ENCODE results near the gene GYPC. TPM values are rescaled to one million over a fixed set of nuclear protein-coding genes. Genes with fewer than 3 reads are reported as not detected.

Gene GYPC
- total RNA-seq, 1 experiment from 2014 or later, result 13.6 TPM

DNA sequence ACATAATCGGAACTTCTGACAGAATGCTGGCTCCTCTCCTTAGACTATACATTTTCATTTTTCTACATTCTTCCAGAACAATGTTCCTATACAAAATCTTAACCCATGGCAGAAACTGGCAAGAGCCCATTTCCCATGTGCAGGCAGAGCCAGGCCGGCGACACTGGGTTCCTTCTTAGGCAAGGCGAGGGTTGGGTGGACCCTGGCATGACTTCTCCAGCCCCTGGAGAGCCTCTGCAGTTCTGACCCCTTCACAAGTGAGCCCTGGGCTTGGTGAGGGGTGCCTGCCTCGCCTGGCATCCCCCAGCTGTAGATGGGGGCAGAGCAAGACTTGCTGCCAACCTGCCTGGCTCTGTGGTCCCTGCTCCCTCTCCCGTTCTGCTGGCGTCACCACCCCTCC lies 5.0 kb downstream of the GYPC start:
- no CpG with 5 or more reads among the region's 7 CpGs for WGBS (ENCODE audit: extremely low coverage, insufficient read length, low lambda C conversion rate)
- Histone ChIP-seq H2BK5ac (ENCODE audit: insufficient read length, low read length) (no peak overlapping the region), H3K4me2 (ENCODE audit: insufficient read depth, insufficient read length, low read length) (no peak overlapping the region), H3K9ac (ENCODE audit: extremely low read depth, insufficient read length, low read length) (no peak overlapping the region), H2BK12ac (ENCODE audit: insufficient read length, low read depth, low read length) (no peak overlapping the region), H3K23ac (ENCODE audit: insufficient read length, low read depth, low read length) (no peak overlapping the region), H3K14ac (ENCODE audit: insufficient read depth, low read length) (no peak overlapping the region; the same call in 1 of the 2 replicates), H3K9me3 (ENCODE audit: control insufficient read depth, low read depth, low read length) (no peaks in the 10 kb centered on the region), H2AK5ac (ENCODE audit: insufficient read length, low read length) (no peak overlapping the region), H3K23me2 (ENCODE audit: insufficient read length, low read depth, low read length, poor library complexity, severe bottlenecking) (peaks cover 14% of the 10 kb centered on the region), H3K18ac (ENCODE audit: insufficient read length, low read depth, low read length) (no peak overlapping the region), H2BK120ac (ENCODE audit: low read depth, low read length, poor library complexity, severe bottlenecking) (no peak overlapping the region), H2AFZ (ENCODE audit: low read length) (no peak overlapping the region), H2BK15ac (ENCODE audit: low read depth, low read length) (no peak overlapping the region), H3K56ac (ENCODE audit: insufficient read length, low read depth, low read length) (no peak overlapping the region), H4K20me1 (ENCODE audit: control insufficient read depth, insufficient read depth, insufficient read length) (no peaks in the 10 kb centered on the region), H2BK20ac (ENCODE audit: low read depth, low read length, poor library complexity, severe bottlenecking) (no peak overlapping the region), H4K8ac (replicated peaks; ENCODE audit: insufficient read length, low read depth, low read length) (no peak overlapping the region), H3K4me1 (ENCODE audit: insufficient read depth, low read length) (peaks cover 5% of the 10 kb centered on the region), H3K4ac (ENCODE audit: low read depth, low read length) (no peak overlapping the region), H4K5ac (ENCODE audit: insufficient read length, low read depth, low read length) (no peak overlapping the region), H3K27me3 (ENCODE audit: insufficient read depth, low read length) (no peaks in the 10 kb centered on the region), H3K79me1 (ENCODE audit: insufficient read depth, low read depth, low read length, poor library complexity, severe bottlenecking) (no peaks in the 10 kb centered on the region), H3T11ph (ENCODE audit: low read length) (no peak overlapping the region), H4K91ac (ENCODE audit: insufficient read length, low read depth, low read length) (no peak overlapping the region), H3K27ac (ENCODE audit: insufficient read length, low read depth, low read length) (no peak overlapping the region), H3K79me2 (ENCODE audit: insufficient read depth, low read length) (0 out of 2 replicates have a peak, but pooled peaks cover 2% of the 10 kb centered on the region)
- DNase-seq, result no peak
- Mint-ChIP-seq H3K4me3 (no peak overlapping the region), H3K36me3 (ENCODE audit: insufficient read depth in 1 of 3, low read depth in 3 of 3) (no peaks in the 10 kb centered on the region; a peak in 1 of 7 replicates), H3K9me3 (no peaks in the 10 kb centered on the region), H3K4me1 (peaks cover 36 to 37% of the 10 kb centered on the region in 2 experiments), H3K27me3 (ENCODE audit: low read depth) (peaks cover 8% of the 10 kb centered on the region; the same call in 1 of the 2 replicates), H3K27ac (no peak overlapping the region; a peak in 2 of 7 replicates)
- TF ChIP-seq, protein P1, sequence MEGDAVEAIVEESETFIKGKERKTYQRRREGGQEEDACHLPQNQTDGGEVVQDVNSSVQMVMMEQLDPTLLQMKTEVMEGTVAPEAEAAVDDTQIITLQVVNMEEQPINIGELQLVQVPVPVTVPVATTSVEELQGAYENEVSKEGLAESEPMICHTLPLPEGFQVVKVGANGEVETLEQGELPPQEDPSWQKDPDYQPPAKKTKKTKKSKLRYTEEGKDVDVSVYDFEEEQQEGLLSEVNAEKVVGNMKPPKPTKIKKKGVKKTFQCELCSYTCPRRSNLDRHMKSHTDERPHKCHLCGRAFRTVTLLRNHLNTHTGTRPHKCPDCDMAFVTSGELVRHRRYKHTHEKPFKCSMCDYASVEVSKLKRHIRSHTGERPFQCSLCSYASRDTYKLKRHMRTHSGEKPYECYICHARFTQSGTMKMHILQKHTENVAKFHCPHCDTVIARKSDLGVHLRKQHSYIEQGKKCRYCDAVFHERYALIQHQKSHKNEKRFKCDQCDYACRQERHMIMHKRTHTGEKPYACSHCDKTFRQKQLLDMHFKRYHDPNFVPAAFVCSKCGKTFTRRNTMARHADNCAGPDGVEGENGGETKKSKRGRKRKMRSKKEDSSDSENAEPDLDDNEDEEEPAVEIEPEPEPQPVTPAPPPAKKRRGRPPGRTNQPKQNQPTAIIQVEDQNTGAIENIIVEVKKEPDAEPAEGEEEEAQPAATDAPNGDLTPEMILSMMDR (conservative IDR thresholded peaks at IDR 0.05), result no peak
